Endometrium (tissue), 2 donors: ENCODE results near the gene MTHFD2L.
"Not testable (repeated sequence)": the region's sequence is repeated elsewhere in the genome, so short reads cannot be mapped to it uniquely, and the experiment has no call there.

Experiments used
- FAIRE-seq: peaks from 2 replicates; lab custom pipeline; 2012; peaks lifted over from hg19 to GRCh38; lab: Jason Lieb, UNC
- donor health status: control.
- donor health status: control.

Gene MTHFD2L

DNA sequence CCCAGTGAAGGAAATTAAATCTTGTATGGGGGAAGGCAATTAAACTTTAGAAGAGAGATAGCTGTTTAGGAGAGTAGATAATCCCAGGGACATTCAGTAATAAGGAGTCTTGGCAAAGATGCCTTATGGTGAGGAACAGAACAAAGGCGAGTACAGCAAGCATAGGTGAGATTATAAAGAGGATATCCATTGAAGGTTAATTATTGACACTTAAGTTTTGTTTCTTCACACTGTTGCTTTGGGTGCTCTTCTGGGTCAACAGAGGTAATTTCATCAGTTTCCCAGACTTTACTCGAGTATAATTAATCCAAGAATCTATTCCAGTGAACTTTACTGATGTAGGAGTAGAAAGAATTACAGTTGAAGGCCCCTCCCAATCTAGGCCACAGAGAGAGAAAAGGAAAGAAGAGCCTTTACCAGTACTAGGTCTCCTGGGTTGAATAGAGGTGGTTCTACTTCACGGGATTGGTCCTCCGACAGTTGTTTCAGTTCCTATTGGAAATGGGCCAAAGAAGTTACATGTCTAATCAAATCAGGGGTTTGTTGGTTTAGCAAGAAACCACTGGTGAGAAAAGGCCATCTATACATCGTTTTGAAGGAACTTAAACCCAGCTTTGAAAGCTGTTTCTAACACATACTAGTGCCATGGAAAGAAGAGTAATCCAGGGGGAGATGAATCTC lies 177.6 kb downstream of the MTHFD2L start:
- no peak for FAIRE-seq

DNA sequence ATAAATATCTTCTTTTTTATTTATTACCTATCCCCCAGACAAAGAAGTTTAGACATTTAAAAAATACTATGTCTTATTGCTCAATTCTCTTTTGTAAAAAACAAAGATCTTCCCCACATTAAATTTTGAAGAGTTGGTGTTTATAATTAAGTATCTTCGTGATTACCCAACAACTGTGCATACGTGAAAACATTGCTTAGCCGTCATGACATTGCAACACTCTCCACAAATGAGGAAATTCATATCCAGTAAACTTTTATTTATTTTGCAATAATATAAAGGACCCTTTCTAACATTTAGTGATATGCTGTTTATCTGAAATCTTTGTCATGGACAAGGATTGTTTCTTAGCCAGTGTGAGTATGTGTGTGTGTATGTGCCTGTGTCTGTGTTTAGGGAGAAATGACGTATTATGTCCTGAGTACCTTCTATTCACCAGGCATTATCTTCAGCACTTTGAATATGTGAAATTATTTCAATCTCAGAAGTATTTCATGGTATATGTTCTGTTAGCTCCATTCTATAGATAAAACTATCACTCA lies 180.9 kb downstream of the MTHFD2L start:
- no peak for FAIRE-seq

DNA sequence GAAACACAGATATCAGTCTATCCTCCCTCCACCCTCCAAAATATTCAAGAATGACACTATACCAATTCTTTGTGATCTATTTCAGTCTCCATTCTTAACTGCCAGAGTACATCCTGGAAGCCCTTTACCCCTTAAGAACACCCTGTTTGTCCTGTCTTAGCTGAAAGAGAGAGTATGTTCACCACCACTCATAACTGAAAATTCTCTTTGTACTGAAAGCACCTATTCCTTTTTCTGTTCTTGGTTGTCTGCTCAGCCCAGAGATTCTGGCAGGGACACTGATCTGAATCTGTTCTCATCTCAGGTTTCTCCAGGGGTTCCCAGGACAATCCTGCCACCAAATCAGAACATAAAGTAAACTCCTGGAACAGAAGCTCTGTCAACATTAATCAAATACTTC lies 181.6 kb downstream of the MTHFD2L start:
- FAIRE-seq, result no peak

DNA sequence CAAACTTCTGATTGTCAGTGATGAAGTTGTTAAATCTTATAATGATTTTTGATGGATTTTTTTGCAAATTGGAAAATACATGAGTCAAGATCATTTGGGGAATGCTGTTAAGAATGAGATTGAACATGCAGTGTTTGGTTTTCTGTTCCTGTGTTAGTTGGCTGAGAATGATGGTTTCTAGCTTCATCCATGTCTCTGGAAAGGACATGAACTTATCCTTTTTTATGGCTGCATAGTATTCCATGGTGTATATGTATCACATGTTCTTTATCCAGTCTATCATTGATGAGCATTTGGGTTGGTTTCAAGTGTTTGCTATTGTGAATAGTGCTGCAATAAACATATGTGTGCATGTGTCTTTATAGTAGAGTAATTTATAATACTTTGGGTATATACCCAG lies 182.5 kb downstream of the MTHFD2L start:
- not testable (repeated sequence) for FAIRE-seq

DNA sequence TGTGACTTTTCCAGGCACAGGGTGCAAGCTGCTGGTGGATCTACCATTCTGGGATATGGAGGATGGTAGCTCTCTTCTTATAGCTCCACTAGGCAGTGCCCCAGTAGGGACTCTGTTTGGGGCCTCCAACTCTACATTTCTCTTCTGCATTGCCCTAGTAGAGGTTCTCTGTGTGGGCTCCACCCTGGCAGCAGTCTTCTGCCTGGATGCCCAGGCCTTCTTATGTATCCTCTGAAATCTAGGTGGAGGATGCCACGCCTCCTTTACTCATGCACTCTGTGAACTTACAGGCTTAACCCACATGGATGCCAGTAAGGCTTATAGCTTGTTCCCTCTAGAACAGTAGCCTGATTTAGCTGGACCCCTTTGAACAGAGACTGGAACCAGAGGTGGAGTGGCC lies 186.1 kb downstream of the MTHFD2L start:
- no peak for FAIRE-seq
